Erythroblast (primary cell): ENCODE data around the gene RTL3.

Experiments
- GATA1 ChIP-seq: IDR thresholded peaks from 2 replicates; pipeline ENCODE4 v1.6.1; 2011; ENCODE audit warnings: low read depth, mild to moderate bottlenecking, control low read depth, low read length, moderate library complexity
- POLR2A ChIP-seq: IDR thresholded peaks from 2 replicates; pipeline ENCODE4 v1.6.1; 2011; ENCODE audit warnings: mild to moderate bottlenecking, low read length

GRCh38 chrX:78643874-78644273 lies 15.3 kb downstream of the RTL3 start:
- TF ChIP-seq POLR2A (no peak), GATA1 (no peak)
